ENCODE results near the gene MAN1A1.

DNA sequence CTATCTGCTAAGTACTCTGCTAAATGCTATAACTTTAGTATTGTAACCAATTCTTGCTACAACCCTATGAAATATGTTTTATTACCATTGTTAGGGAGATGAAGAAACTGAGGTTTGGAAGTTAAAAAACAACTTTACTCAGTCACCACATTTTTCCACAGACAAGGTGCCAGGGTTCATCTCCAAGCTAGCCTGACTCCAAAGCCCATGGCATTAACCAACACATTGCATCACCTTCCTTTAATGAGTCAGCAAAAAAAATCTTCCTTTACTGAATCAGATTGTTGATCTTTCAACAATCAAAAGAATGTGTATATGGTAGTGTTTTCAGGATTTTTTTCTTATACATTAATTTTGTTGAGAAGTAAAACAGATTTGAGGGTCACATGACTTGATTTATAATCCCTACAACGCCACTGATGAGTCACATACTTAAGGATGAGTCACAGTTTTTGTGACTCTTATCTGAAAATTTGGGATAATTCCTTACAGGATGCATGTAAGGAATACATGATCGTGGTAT, 41.5 kb downstream of the MAN1A1 start:
- TF ChIP-seq, protein P1, sequence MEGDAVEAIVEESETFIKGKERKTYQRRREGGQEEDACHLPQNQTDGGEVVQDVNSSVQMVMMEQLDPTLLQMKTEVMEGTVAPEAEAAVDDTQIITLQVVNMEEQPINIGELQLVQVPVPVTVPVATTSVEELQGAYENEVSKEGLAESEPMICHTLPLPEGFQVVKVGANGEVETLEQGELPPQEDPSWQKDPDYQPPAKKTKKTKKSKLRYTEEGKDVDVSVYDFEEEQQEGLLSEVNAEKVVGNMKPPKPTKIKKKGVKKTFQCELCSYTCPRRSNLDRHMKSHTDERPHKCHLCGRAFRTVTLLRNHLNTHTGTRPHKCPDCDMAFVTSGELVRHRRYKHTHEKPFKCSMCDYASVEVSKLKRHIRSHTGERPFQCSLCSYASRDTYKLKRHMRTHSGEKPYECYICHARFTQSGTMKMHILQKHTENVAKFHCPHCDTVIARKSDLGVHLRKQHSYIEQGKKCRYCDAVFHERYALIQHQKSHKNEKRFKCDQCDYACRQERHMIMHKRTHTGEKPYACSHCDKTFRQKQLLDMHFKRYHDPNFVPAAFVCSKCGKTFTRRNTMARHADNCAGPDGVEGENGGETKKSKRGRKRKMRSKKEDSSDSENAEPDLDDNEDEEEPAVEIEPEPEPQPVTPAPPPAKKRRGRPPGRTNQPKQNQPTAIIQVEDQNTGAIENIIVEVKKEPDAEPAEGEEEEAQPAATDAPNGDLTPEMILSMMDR (IDR thresholded peaks at IDR 0.05) = no peak
- TF ChIP-seq POLR2A (IDR thresholded peaks at IDR 0.05) = no peak
